Nephron (organoid): ENCODE results near the gene AP5Z1.

Source experiments
- H3K27ac Mint-ChIP-seq, 3 experiments: 2 replicates each; pipeline ENCODE4 v1.8.0; 2020; ENCODE audit warnings: mixed read lengths in 3 of 3, mild to moderate bottlenecking in 2 of 3, moderate library complexity in 1 of 3
- H3K27me3 Mint-ChIP-seq: 2 replicates; pipeline ENCODE4 v1.8.0; 2021; ENCODE audit warnings: low read depth, mild to moderate bottlenecking, moderate library complexity, mixed read lengths
- H3K36me3 Mint-ChIP-seq: 2 replicates; pipeline ENCODE4 v1.8.0; 2020; ENCODE audit warnings: low read depth, mixed read lengths
- H3K4me1 Mint-ChIP-seq: 2 replicates; pipeline ENCODE4 v1.8.0; 2020; ENCODE audit warnings: mixed read lengths
- H3K4me3 Mint-ChIP-seq, 3 experiments: 2 replicates each; pipeline ENCODE4 v1.8.0; 2020; ENCODE audit warnings: mild to moderate bottlenecking in 3 of 3, mixed read lengths in 3 of 3, moderate library complexity in 2 of 3
- H3K9me3 Mint-ChIP-seq: 2 replicates; pipeline ENCODE4 v1.8.0; 2020; ENCODE audit warnings: mixed read lengths
- TF ChIP-seq, protein P1 (sequence below), 3 experiments: fragments of 200-600 bp; sonication (generic); IDR thresholded peaks; one replicate each; pipeline ENCODE4 v1.5.0; 2021; ENCODE audit warnings: antibody characterized with exemption in 3 of 3; ENCODE audit not compliant: unreplicated experiment in 3 of 3

The AP5Z1 gene

DNA sequence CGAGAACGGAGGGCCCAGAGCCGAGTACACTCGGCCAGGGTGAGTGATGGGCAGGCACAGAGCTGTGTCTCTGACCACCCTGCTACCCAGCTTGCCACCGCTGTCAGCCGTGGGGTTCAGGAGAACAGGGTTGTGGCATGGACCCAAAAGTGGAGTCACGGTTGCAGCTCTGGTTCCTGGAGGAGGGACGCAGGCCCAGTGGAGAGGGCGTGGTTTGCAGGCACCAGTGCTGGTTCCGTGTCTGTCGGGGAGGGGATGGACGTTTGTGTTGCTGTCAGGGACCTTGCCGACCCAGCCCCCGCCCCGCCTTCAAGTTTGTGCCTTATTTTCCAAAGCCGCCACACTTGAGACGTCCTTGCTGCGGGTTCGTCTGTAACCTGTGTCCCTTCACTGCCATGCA is 45.1 kb upstream of the AP5Z1 start:
- no peak overlapping the region for H3K27ac Mint-ChIP-seq
- TF ChIP-seq, protein P1, sequence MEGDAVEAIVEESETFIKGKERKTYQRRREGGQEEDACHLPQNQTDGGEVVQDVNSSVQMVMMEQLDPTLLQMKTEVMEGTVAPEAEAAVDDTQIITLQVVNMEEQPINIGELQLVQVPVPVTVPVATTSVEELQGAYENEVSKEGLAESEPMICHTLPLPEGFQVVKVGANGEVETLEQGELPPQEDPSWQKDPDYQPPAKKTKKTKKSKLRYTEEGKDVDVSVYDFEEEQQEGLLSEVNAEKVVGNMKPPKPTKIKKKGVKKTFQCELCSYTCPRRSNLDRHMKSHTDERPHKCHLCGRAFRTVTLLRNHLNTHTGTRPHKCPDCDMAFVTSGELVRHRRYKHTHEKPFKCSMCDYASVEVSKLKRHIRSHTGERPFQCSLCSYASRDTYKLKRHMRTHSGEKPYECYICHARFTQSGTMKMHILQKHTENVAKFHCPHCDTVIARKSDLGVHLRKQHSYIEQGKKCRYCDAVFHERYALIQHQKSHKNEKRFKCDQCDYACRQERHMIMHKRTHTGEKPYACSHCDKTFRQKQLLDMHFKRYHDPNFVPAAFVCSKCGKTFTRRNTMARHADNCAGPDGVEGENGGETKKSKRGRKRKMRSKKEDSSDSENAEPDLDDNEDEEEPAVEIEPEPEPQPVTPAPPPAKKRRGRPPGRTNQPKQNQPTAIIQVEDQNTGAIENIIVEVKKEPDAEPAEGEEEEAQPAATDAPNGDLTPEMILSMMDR (IDR thresholded peaks at IDR 0.05; ENCODE audit: unreplicated experiment in 3 of 3), result no peak
- H3K9me3 Mint-ChIP-seq, result no peaks in the 10 kb centered on the region
- no peak overlapping the region for H3K4me3 Mint-ChIP-seq
- peaks cover 28% of the 10 kb centered on the region for H3K36me3 Mint-ChIP-seq
- peaks cover 40% of the 10 kb centered on the region for H3K4me1 Mint-ChIP-seq
- no peaks in the 10 kb centered on the region for H3K27me3 Mint-ChIP-seq

- Mint-ChIP-seq H3K9me3 (no peaks in the 10 kb centered on the region), H3K4me1 (peaks cover 37% of the 10 kb centered on the region), H3K36me3 (peaks cover 28% of the 10 kb centered on the region), H3K27ac (no peak overlapping the region), H3K4me3 (no peak overlapping the region), H3K27me3 (no peaks in the 10 kb centered on the region)
- TF ChIP-seq, protein P1 (IDR thresholded peaks at IDR 0.05; ENCODE audit: unreplicated experiment in 3 of 3), result no peak
These were observed 44.5 kb upstream of the AP5Z1 start for GRCh38 chr7:4730971-4731370.

DNA sequence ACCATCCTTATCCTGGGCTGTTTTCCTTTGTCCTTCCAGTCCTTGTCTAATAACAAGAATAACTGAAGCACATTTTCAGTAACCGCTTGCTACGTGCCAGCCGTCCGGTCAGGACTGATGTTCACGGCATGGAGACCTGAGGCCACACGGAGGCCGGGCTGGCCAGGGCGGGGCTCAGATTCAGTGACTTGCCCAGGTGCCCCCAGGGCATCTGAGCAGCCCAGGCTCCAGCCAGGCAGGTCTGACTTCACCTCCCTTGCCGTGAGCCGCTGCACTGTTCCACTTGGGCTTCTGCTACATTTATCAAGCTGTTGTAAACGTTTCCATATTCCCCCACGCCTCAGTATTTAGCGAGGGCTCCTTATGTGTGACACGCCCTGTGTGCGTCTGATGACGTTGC is 43.6 kb upstream of the AP5Z1 start:
- Mint-ChIP-seq H3K4me1 (peaks cover 32% of the 10 kb centered on the region), H3K27ac (no peak overlapping the region), H3K9me3 (no peaks in the 10 kb centered on the region), H3K36me3 (peaks cover 28% of the 10 kb centered on the region), H3K27me3 (no peaks in the 10 kb centered on the region), H3K4me3 (no peak overlapping the region)
- TF ChIP-seq, protein P1 (IDR thresholded peaks at IDR 0.05; ENCODE audit: unreplicated experiment in 3 of 3), result no peak

DNA sequence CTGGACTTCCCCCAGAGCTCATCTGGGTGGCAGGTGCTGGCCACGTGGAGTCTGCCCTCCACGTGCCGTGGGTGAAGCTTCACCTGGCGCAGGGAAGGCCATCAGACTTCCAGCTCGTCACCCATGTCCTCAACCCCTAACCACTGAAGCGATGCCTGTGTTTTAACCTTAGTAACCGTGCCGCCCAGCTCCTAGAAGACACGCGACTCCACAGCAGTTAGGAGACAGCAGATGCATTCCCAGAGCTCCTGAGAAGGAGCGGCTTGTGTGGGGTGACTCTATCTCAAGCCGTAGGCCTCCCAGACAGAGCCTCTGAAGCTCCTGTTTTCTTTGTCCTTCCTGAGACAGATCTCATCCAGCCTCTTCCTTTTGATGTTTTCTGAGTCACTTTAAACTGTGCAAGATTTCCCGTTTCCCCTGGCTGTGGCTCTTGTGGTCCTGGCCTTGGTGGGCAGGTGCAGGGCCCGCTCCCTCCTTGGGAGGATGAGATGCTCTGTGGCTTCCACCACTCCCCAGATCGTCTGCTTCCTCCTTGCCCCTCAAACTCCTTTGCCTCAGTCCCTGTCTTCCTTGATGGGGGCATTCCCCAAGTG is 41.4 kb upstream of the AP5Z1 start:
- peak overlapping the region; percentile 9 to 53 (median 44) for H3K27ac Mint-ChIP-seq
- H3K27me3 Mint-ChIP-seq, result no peaks in the 10 kb centered on the region
- H3K9me3 Mint-ChIP-seq, result no peaks in the 10 kb centered on the region
- no peak overlapping the region for H3K4me3 Mint-ChIP-seq
- peaks cover 37% of the 10 kb centered on the region for H3K4me1 Mint-ChIP-seq
- peaks cover 23% of the 10 kb centered on the region for H3K36me3 Mint-ChIP-seq
- TF ChIP-seq, protein P1 (IDR thresholded peaks at IDR 0.05; ENCODE audit: unreplicated experiment in 3 of 3), result no peak

GRCh38 chr7:4734587-4735345 is 40.7 kb upstream of the AP5Z1 start:
- TF ChIP-seq, protein P1 (IDR thresholded peaks at IDR 0.05; ENCODE audit: unreplicated experiment in 3 of 3), result no peak
- no peaks in the 10 kb centered on the region for H3K9me3 Mint-ChIP-seq
- peaks cover 44% of the 10 kb centered on the region for H3K4me1 Mint-ChIP-seq
- H3K4me3 Mint-ChIP-seq, result no peak overlapping the region
- H3K27me3 Mint-ChIP-seq, result no peaks in the 10 kb centered on the region
- peak overlapping the region in 2 of 3 experiments; percentile 11 to 63 for H3K27ac Mint-ChIP-seq
- peaks cover 23% of the 10 kb centered on the region for H3K36me3 Mint-ChIP-seq
